ENCODE measurements around the gene ZNF787. TPM values are rescaled to one million over a fixed set of nuclear protein-coding genes. Genes with fewer than 3 reads are reported as not detected.
"Not testable (repeated sequence)": the region's sequence is repeated elsewhere in the genome, so short reads cannot be mapped to it uniquely, and the experiment has no call there.

ZNF787 gene
- total and polyA plus RNA-seq, 10 of the 15 experiments (the other 5 are each of a cell fraction or from before 2014, with no cell fraction given): 0.23 to 39.9 (median 4.1) TPM

GRCh38 chr19:56098237-56098636 lies 22.9 kb downstream of the ZNF787 start:
- H3K36me3 ChIP-seq (ENCODE audit: control insufficient read depth in 2 of 2, insufficient read depth in 2 of 2, low read length in 1 of 2): peaks cover 4 to 27% of the 10 kb centered on the region in 2 experiments; a peak in 3 of 4 replicates
- POLR2A ChIA-PET; SMC1A ChIA-PET (ENCODE audit: uncharacterized antibody, unreplicated experiment); H3K9me3 ChIP-seq (replicated peaks; ENCODE audit: control insufficient read depth, insufficient read depth, low read length); H4K20me1 ChIP-seq (ENCODE audit: control insufficient read depth, insufficient read depth); H3K9ac ChIP-seq (ENCODE audit: control insufficient read depth, insufficient read depth, low read length); intact Hi-C loops (cut with micrococcal nuclease; ENCODE audit: unreplicated experiment); H3K4me1 ChIP-seq (ENCODE audit: control insufficient read depth, insufficient read depth, low read length); BruUV-seq (replicated peaks); ATAC-seq; FAIRE-seq; H3K27me3 ChIP-seq (replicated peaks in 1 of 2; ENCODE audit: control insufficient read depth in 2 of 2, insufficient read depth in 2 of 2, low read length in 1 of 2); H3K4me3 ChIP-seq; H3K27ac ChIP-seq (ENCODE audit: control insufficient read depth, insufficient read depth); DNase-seq (ENCODE audit: low read depth, low spot score); H3K79me2 ChIP-seq (ENCODE audit: control insufficient read depth, insufficient read depth, low read length); H2AFZ ChIP-seq (ENCODE audit: control insufficient read depth, low read depth, low read length); in situ Hi-C loops (cut with MboI); RAD21 ChIA-PET (ENCODE audit: unreplicated experiment); H3K4me2 ChIP-seq (ENCODE audit: control insufficient read depth, insufficient read depth); CTCF ChIA-PET: not testable (repeated sequence)
- 99% methylated on average over 21 of the region's 21 CpGs for WGBS (ENCODE audit: insufficient coverage, insufficient replicate concordance, low lambda C conversion rate, missing lambda C conversion rate)

- Histone ChIP-seq H3K4me3 (no peak overlapping the region), H3K27me3 (replicated peaks in 1 of 2; ENCODE audit: control insufficient read depth in 2 of 2, insufficient read depth in 2 of 2, low read length in 1 of 2) (no peaks in the 10 kb centered on the region), H3K9me3 (replicated peaks; ENCODE audit: control insufficient read depth, insufficient read depth, low read length) (peaks cover 9% of the 10 kb centered on the region; the same call in 2 of the 3 replicates), H3K4me2 (ENCODE audit: control insufficient read depth, insufficient read depth) (no peak overlapping the region), H4K20me1 (ENCODE audit: control insufficient read depth, insufficient read depth) (no peaks in the 10 kb centered on the region), H3K4me1 (ENCODE audit: control insufficient read depth, insufficient read depth, low read length) (no peaks in the 10 kb centered on the region), H3K27ac (ENCODE audit: control insufficient read depth, insufficient read depth) (no peak overlapping the region), H2AFZ (ENCODE audit: control insufficient read depth, low read depth, low read length) (no peak overlapping the region), H3K9ac (ENCODE audit: control insufficient read depth, insufficient read depth, low read length) (no peak overlapping the region), H3K79me2 (ENCODE audit: control insufficient read depth, insufficient read depth, low read length) (no peaks in the 10 kb centered on the region; the same call in 1 of the 2 replicates), H3K36me3 (ENCODE audit: control insufficient read depth in 2 of 2, insufficient read depth in 2 of 2, low read length in 1 of 2) (peaks cover 7 to 23% of the 10 kb centered on the region in 2 experiments; a peak in 3 of 4 replicates)
- ChIA-PET CTCF (no interaction called here), POLR2A (no interaction called here), RAD21 (ENCODE audit: unreplicated experiment) (no interaction called here), SMC1A (ENCODE audit: uncharacterized antibody, unreplicated experiment) (no interaction called here)
- WGBS (ENCODE audit: insufficient coverage, insufficient replicate concordance, low lambda C conversion rate, missing lambda C conversion rate): 87% methylated on average over 7 of the region's 7 CpGs
- FAIRE-seq: no peak
- in situ Hi-C loops (cut with MboI) (no loop called here), intact Hi-C loops (cut with micrococcal nuclease; ENCODE audit: unreplicated experiment) (no loop called here)
- DNase-seq (ENCODE audit: low read depth, low spot score): no peak
- ATAC-seq: no peak
- no TSS peak for BruUV-seq (replicated peaks)
- no peak for TF ChIP-seq POLR2AphosphoS2 (IDR thresholded peaks at IDR 0.05; ENCODE audit: low read depth, low read length)
- no peak for TF ChIP-seq GATAD2B (conservative IDR thresholded peaks at IDR 0.05; ENCODE audit: low read depth)
- TF ChIP-seq ZNF24 (IDR thresholded peaks at IDR 0.05): no peak
- TF ChIP-seq TARDBP (IDR thresholded peaks at IDR 0.05; ENCODE audit: borderline replicate concordance): no peak
- no peak for TF ChIP-seq ZBTB11 (CRISPR knock-in tag; IDR thresholded peaks at IDR 0.05)
- TF ChIP-seq REST (IDR thresholded peaks at IDR 0.05; ENCODE audit: low read depth, low read length): no peak
- no peak for TF ChIP-seq BCL11A (IDR thresholded peaks at IDR 0.05; ENCODE audit: low read depth, low read length)
Observed at GRCh38 chr19:56097776-56098175, 23.3 kb downstream of the ZNF787 start.

Measured in GM12878 (cell line).